A549 (cell line): ENCODE results near the gene INPP5B.

ENCODE experiments used
- CBX8 ChIP-seq: fragments of 200-600 bp; sonication (generic); IDR thresholded peaks from 2 replicates; pipeline ENCODE4 v1.6.1; 2016
- CTCF ChIP-seq: fragments of >200 bp; sonication (Bioruptor Twin); formaldehyde crosslinking; IDR thresholded peaks from 3 replicates; pipeline ENCODE4 v1.5.1; 2016
- MAX ChIP-seq: IDR thresholded peaks from 2 replicates; pipeline ENCODE4 v1.6.1; 2012

GRCh38 chr1:37954316-37954971 lies 7.6 kb upstream of the INPP5B start:
- TF ChIP-seq CTCF (no peak), CBX8 (no peak), MAX (no peak)
